ENCODE results near the gene LHPP. TPM values are rescaled to one million over a fixed set of nuclear protein-coding genes. Genes with fewer than 3 reads are reported as not detected.
A peak's percentile ranks its signal among the peaks of the same experiment; 100 is the strongest.

LHPP gene
- total and polyA plus RNA-seq, 2 donors (not counting 1 experiment from before 2014, with no cell fraction given), result 10.2 to 15.6 TPM

- H4K20me1 ChIP-seq (ENCODE audit: control insufficient read depth, extremely low read depth, insufficient read depth, low read length), result no peaks in the 10 kb centered on the region
- H3K9me3 ChIP-seq (ENCODE audit: control insufficient read depth, insufficient read depth, low read depth, low read length), result no peaks in the 10 kb centered on the region
- H2AFZ ChIP-seq (ENCODE audit: low read length), result no peak overlapping the region
- H3K27ac ChIP-seq (ENCODE audit: insufficient read depth, low read length), result no peak overlapping the region
- peaks cover 2% of the 10 kb centered on the region for H3K36me3 ChIP-seq (ENCODE audit: control insufficient read depth, insufficient read depth, low read length)
- no peak overlapping the region for H3K4me3 ChIP-seq (replicated peaks in 1 of 4; ENCODE audit: control extremely low read depth in 1 of 4, insufficient read depth in 1 of 4, low read depth in 3 of 4, low read length in 4 of 4)
- TF ChIP-seq EZH2 (IDR thresholded peaks at IDR 0.05; ENCODE audit: low read length, missing control alignments) (no peak), CTCF (conservative IDR thresholded peaks at IDR 0.05 in 1 of 2, IDR thresholded peaks at IDR 0.05 in 1 of 2; ENCODE audit: low read depth in 1 of 2, low read length in 2 of 2) (no peak)
- H3K9ac ChIP-seq (ENCODE audit: insufficient read depth, low read length), result no peak overlapping the region
- H3K27me3 ChIP-seq (ENCODE audit: control insufficient read depth, insufficient read depth, low read length), result peaks cover under 1% of the 10 kb centered on the region
- DNase-seq (ENCODE audit: low read depth in 2 of 2), result no peak
- H3K79me2 ChIP-seq (ENCODE audit: control insufficient read depth, insufficient read depth, low read length), result peaks cover 42% of the 10 kb centered on the region
- H3K4me2 ChIP-seq (ENCODE audit: extremely low read depth, insufficient read depth, low read length), result no peak overlapping the region
- H3K4me1 ChIP-seq (ENCODE audit: control insufficient read depth, extremely low read depth, insufficient read depth, low read length), result no peaks in the 10 kb centered on the region
Measured at GRCh38 chr10:124415210-124415609, 46.4 kb upstream of the LHPP start.

DNA sequence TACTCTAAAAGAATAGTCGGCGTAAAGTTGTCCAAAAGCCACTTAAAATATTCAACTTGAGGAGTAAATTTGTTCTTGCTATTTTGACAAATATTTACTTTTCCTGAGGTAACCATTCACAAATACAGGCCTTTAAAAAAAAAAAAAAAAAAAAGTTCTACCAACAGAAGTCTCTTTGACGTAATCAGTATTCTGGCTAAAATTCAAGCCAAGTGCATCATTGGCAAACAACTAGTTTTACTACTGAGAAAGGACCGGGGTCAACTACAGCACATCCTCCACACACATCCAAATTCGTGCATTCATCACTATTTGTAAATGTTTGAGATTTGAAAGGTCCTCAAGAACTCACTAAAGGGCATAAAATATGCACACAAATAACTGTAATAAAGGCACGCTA lies 44.9 kb upstream of the LHPP start:
- H4K20me1 ChIP-seq (ENCODE audit: control insufficient read depth, extremely low read depth, insufficient read depth, low read length), result no peaks in the 10 kb centered on the region
- DNase-seq (ENCODE audit: low read depth in 2 of 2), result peak; percentile 57 to 73

More for the DNA sequence above, 44.9 kb upstream of the LHPP start:
- Histone ChIP-seq H2AFZ (ENCODE audit: low read length) (no peak overlapping the region), H3K79me2 (ENCODE audit: control insufficient read depth, insufficient read depth, low read length) (peaks cover 40% of the 10 kb centered on the region), H3K4me2 (ENCODE audit: extremely low read depth, insufficient read depth, low read length) (peak overlapping the region; percentile 94), H3K27ac (ENCODE audit: insufficient read depth, low read length) (no peak overlapping the region), H3K27me3 (ENCODE audit: control insufficient read depth, insufficient read depth, low read length) (peaks cover 2% of the 10 kb centered on the region), H3K4me3 (replicated peaks in 1 of 4; ENCODE audit: control extremely low read depth in 1 of 4, insufficient read depth in 1 of 4, low read depth in 3 of 4, low read length in 4 of 4) (peak overlapping the region in 2 of 4 experiments; percentile 28 to 84), H3K36me3 (ENCODE audit: control insufficient read depth, insufficient read depth, low read length) (no peaks in the 10 kb centered on the region), H3K9ac (ENCODE audit: insufficient read depth, low read length) (no peak overlapping the region), H3K4me1 (ENCODE audit: control insufficient read depth, extremely low read depth, insufficient read depth, low read length) (no peaks in the 10 kb centered on the region), H3K9me3 (ENCODE audit: control insufficient read depth, insufficient read depth, low read depth, low read length) (no peaks in the 10 kb centered on the region)
- TF ChIP-seq EZH2 (IDR thresholded peaks at IDR 0.05; ENCODE audit: low read length, missing control alignments) (no peak), CTCF (conservative IDR thresholded peaks at IDR 0.05 in 1 of 2, IDR thresholded peaks at IDR 0.05 in 1 of 2; ENCODE audit: low read depth in 1 of 2, low read length in 2 of 2) (no peak)
